Liver (tissue), 9 donors: Measurements from ENCODE around the gene DIAPH2. TPM values are rescaled to one million over a fixed set of nuclear protein-coding genes. Genes with fewer than 3 reads are reported as not detected.

Experiments used
- DNase-seq: peaks from one replicate; pipeline ENCODE4 v3.0.0-alpha.2; 2017; ENCODE audit warnings: low spot score
- H3K27ac ChIP-seq, 2 donors: one replicate each; pipeline ENCODE4 v1.7.0; 2013; ENCODE audit warnings: inconsistent platforms in 2 of 2, low read length in 2 of 2, control low read depth in 1 of 2, low read depth in 1 of 2, mild to moderate bottlenecking in 1 of 2
- H3K27me3 ChIP-seq, 4 donors: one replicate each; pipeline versions ENCODE4 v1.6.1 to v1.7.0; 2013; ENCODE audit warnings: low read length in 3 of 4, inconsistent platforms in 1 of 4, mild to moderate bottlenecking in 1 of 4, moderate library complexity in 1 of 4; ENCODE audit not compliant: control insufficient read depth in 4 of 4, insufficient read depth in 4 of 4
- H3K36me3 ChIP-seq, 4 donors: one replicate each; pipeline versions ENCODE4 v1.6.1 to v1.7.0; 2013; ENCODE audit warnings: low read length in 3 of 4, mild to moderate bottlenecking in 3 of 4, low read depth in 1 of 4, moderate library complexity in 1 of 4; ENCODE audit not compliant: control insufficient read depth in 4 of 4, insufficient read depth in 3 of 4
- H3K4me1 ChIP-seq, 4 donors: one replicate each; pipeline versions ENCODE4 v1.6.1 to v1.7.0; 2013; ENCODE audit warnings: low read length in 3 of 4, mild to moderate bottlenecking in 3 of 4, moderate library complexity in 1 of 4; ENCODE audit not compliant: control insufficient read depth in 4 of 4, insufficient read depth in 4 of 4
- H3K4me3 ChIP-seq, 3 donors: one replicate each; pipeline versions ENCODE4 v1.6.1 to v1.7.0; 2013; ENCODE audit warnings: low read length in 3 of 3, control low read depth in 1 of 3, low read depth in 1 of 3, mild to moderate bottlenecking in 1 of 3
- H3K9ac ChIP-seq, 2 donors: one replicate each; pipeline ENCODE4 v1.7.0; 2013; ENCODE audit warnings: low read length in 2 of 2, mild to moderate bottlenecking in 2 of 2, moderate library complexity in 2 of 2, control low read depth in 1 of 2, low read depth in 1 of 2
- H3K9me3 ChIP-seq, 4 donors: one replicate each; pipeline versions ENCODE4 v1.6.1 to v1.7.0; 2013; ENCODE audit warnings: low read length in 3 of 4; ENCODE audit not compliant: control insufficient read depth in 4 of 4
- EGR1 ChIP-seq, 2 donors: IDR thresholded peaks; 2 replicates each; pipeline ENCODE4 v1.6.1; 2016 to 2018; ENCODE audit warnings: antibody characterized with exemption in 2 of 2, low read depth in 2 of 2
- FOXA1 ChIP-seq: IDR thresholded peaks from 2 replicates; pipeline ENCODE4 v1.6.1; 2016; ENCODE audit warnings: antibody characterized with exemption
- FOXA2 ChIP-seq: IDR thresholded peaks from 2 replicates; pipeline ENCODE4 v1.6.1; 2016; ENCODE audit warnings: antibody characterized with exemption
- GABPA ChIP-seq, 2 donors: IDR thresholded peaks in 1 of 2; conservative IDR thresholded peaks in 1 of 2; 2 replicates each; pipeline ENCODE4 v1.6.1; 2016; ENCODE audit warnings: antibody characterized with exemption in 2 of 2, mild to moderate bottlenecking in 1 of 2, moderate library complexity in 1 of 2
- HNF4A ChIP-seq, 2 donors: conservative IDR thresholded peaks; 2 replicates each; pipeline ENCODE4 v1.6.1; 2016; ENCODE audit warnings: antibody characterized with exemption in 2 of 2, mild to moderate bottlenecking in 2 of 2
- HNF4G ChIP-seq: IDR thresholded peaks from 2 replicates; pipeline ENCODE4 v1.6.1; 2016; ENCODE audit warnings: antibody characterized with exemption
- RAD21 ChIP-seq, 2 donors: IDR thresholded peaks; 2 replicates each; pipeline ENCODE4 v1.6.1; 2016; ENCODE audit warnings: antibody characterized with exemption in 2 of 2, mild to moderate bottlenecking in 2 of 2
- RXRA ChIP-seq, 2 donors: IDR thresholded peaks; 2 replicates each; pipeline ENCODE4 v1.6.1; 2017 to 2018; ENCODE audit warnings: antibody characterized with exemption in 2 of 2, mild to moderate bottlenecking in 1 of 2
- SP1 ChIP-seq: IDR thresholded peaks from 2 replicates; pipeline ENCODE4 v1.6.1; 2018; ENCODE audit warnings: antibody characterized with exemption, mild to moderate bottlenecking
- TAF1 ChIP-seq: conservative IDR thresholded peaks from 2 replicates; pipeline ENCODE4 v1.6.1; 2016; ENCODE audit warnings: antibody characterized with exemption, mild to moderate bottlenecking
- WGBS: extraction: QIAGEN DNeasy Blood & Tissue Kit; methylation state at CpG from one replicate; pipeline ENCODE4 v1.1.7; 2013; 5-methylcytosine and 5-hydroxymethylcytosine counted together
- polyA plus RNA-seq, 2 donors: library from polyadenylated mRNA; stranded (reverse) in 1 of 2; unstranded in 1 of 2; fragments of 200-250 nt in 1 of 2; fragments of >200 nt in 1 of 2; fragmentation: Nextera tagmentation in 1 of 2; extraction: Ambion mirVana in 1 of 2; gene quantifications; one replicate each; pipeline versions ENCODE4 v1.2.1 to v1.2.3, GENCODE V29; 2013 to 2015
- total RNA-seq, 2 donors: library from RNA; depleted of rRNA; stranded (reverse); fragments of >200 nt; gene quantifications; one replicate each; pipeline ENCODE4 v1.2.3, GENCODE V29; 2014
- TF ChIP-seq, protein P1 (sequence below): IDR thresholded peaks from 2 replicates; pipeline ENCODE4 v1.6.1; 2016; ENCODE audit warnings: antibody characterized with exemption
- TF ChIP-seq, protein P2 (sequence below): fragments of 150-350 bp; IDR thresholded peaks from 2 replicates; pipeline ENCODE4 v1.5.1; 2017; ENCODE audit warnings: improper control_type of control experiment, low read depth, low read length; ENCODE audit not compliant: missing input control
- TF ChIP-seq, protein P3 (sequence below): IDR thresholded peaks from 2 replicates; pipeline ENCODE4 v1.6.1; 2016; ENCODE audit warnings: antibody characterized with exemption
- TF ChIP-seq, protein P4 (sequence below): IDR thresholded peaks from 2 replicates; pipeline ENCODE4 v1.6.1; 2016; ENCODE audit warnings: antibody characterized with exemption
- TF ChIP-seq, protein P5 (sequence below): IDR thresholded peaks from 2 replicates; pipeline ENCODE4 v1.6.1; 2016; ENCODE audit warnings: antibody characterized with exemption, mild to moderate bottlenecking
- donor health status: healthy.
- donor health status: healthy.
- donor health status: healthy.
- donor health status: healthy.
- donor health status: healthy.

Gene DIAPH2
- total and polyA plus RNA-seq, 4 donors, result 2.7 to 16.6 (median 5.3) TPM

DNA sequence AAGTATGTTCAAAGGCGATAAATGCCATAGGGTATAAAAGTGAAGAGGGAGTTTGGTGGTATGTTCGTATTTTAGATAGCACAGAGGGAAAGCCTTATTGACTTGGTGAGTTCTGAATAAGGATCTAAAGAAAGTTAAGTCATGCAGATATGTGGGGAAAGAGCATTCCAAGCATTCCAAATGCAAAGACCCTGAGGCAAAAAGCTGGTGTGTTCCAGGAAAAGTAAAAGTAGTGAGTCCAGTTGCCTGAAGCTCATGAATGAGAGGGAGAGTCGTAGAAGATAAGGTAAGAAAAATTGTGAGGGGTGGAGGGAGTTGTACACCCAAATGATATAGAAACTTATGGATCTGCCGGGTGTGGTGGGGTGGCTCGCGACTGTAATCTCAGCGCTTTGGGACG, 625.7 kb downstream of the DIAPH2 start:
- WGBS, result 95% methylated on average over 8 of the region's 8 CpGs
- Histone ChIP-seq H3K27me3 (no peaks in the 10 kb centered on the region), H3K27ac (no peak overlapping the region), H3K4me1 (no peaks in the 10 kb centered on the region), H3K36me3 (no peaks in the 10 kb centered on the region), H3K9ac (no peak overlapping the region), H3K4me3 (no peak overlapping the region), H3K9me3 (no peaks in the 10 kb centered on the region)
- no peak for DNase-seq
- TF ChIP-seq, protein P1, sequence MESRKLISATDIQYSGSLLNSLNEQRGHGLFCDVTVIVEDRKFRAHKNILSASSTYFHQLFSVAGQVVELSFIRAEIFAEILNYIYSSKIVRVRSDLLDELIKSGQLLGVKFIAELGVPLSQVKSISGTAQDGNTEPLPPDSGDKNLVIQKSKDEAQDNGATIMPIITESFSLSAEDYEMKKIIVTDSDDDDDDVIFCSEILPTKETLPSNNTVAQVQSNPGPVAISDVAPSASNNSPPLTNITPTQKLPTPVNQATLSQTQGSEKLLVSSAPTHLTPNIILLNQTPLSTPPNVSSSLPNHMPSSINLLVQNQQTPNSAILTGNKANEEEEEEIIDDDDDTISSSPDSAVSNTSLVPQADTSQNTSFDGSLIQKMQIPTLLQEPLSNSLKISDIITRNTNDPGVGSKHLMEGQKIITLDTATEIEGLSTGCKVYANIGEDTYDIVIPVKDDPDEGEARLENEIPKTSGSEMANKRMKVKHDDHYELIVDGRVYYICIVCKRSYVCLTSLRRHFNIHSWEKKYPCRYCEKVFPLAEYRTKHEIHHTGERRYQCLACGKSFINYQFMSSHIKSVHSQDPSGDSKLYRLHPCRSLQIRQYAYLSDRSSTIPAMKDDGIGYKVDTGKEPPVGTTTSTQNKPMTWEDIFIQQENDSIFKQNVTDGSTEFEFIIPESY, result no peak
- TF ChIP-seq, protein P2, sequence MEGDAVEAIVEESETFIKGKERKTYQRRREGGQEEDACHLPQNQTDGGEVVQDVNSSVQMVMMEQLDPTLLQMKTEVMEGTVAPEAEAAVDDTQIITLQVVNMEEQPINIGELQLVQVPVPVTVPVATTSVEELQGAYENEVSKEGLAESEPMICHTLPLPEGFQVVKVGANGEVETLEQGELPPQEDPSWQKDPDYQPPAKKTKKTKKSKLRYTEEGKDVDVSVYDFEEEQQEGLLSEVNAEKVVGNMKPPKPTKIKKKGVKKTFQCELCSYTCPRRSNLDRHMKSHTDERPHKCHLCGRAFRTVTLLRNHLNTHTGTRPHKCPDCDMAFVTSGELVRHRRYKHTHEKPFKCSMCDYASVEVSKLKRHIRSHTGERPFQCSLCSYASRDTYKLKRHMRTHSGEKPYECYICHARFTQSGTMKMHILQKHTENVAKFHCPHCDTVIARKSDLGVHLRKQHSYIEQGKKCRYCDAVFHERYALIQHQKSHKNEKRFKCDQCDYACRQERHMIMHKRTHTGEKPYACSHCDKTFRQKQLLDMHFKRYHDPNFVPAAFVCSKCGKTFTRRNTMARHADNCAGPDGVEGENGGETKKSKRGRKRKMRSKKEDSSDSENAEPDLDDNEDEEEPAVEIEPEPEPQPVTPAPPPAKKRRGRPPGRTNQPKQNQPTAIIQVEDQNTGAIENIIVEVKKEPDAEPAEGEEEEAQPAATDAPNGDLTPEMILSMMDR, result no peak
- TF ChIP-seq, protein P3, sequence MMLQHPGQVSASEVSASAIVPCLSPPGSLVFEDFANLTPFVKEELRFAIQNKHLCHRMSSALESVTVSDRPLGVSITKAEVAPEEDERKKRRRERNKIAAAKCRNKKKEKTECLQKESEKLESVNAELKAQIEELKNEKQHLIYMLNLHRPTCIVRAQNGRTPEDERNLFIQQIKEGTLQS, result no peak
- TF ChIP-seq RAD21 (IDR thresholded peaks at IDR 0.05) (no peak), SP1 (no peak), RXRA (IDR thresholded peaks at IDR 0.05) (no peak), HNF4G (no peak), GABPA (IDR thresholded peaks at IDR 0.05 in 1 of 2, conservative IDR thresholded peaks at IDR 0.05 in 1 of 2) (no peak), EGR1 (IDR thresholded peaks at IDR 0.05; ENCODE audit: low read depth in 2 of 2) (no peak), FOXA1 (no peak), FOXA2 (no peak), TAF1 (no peak), HNF4A (conservative IDR thresholded peaks at IDR 0.05) (no peak)
- TF ChIP-seq, protein P4, sequence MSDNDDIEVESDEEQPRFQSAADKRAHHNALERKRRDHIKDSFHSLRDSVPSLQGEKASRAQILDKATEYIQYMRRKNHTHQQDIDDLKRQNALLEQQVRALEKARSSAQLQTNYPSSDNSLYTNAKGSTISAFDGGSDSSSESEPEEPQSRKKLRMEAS, result no peak
- TF ChIP-seq, protein P5, sequence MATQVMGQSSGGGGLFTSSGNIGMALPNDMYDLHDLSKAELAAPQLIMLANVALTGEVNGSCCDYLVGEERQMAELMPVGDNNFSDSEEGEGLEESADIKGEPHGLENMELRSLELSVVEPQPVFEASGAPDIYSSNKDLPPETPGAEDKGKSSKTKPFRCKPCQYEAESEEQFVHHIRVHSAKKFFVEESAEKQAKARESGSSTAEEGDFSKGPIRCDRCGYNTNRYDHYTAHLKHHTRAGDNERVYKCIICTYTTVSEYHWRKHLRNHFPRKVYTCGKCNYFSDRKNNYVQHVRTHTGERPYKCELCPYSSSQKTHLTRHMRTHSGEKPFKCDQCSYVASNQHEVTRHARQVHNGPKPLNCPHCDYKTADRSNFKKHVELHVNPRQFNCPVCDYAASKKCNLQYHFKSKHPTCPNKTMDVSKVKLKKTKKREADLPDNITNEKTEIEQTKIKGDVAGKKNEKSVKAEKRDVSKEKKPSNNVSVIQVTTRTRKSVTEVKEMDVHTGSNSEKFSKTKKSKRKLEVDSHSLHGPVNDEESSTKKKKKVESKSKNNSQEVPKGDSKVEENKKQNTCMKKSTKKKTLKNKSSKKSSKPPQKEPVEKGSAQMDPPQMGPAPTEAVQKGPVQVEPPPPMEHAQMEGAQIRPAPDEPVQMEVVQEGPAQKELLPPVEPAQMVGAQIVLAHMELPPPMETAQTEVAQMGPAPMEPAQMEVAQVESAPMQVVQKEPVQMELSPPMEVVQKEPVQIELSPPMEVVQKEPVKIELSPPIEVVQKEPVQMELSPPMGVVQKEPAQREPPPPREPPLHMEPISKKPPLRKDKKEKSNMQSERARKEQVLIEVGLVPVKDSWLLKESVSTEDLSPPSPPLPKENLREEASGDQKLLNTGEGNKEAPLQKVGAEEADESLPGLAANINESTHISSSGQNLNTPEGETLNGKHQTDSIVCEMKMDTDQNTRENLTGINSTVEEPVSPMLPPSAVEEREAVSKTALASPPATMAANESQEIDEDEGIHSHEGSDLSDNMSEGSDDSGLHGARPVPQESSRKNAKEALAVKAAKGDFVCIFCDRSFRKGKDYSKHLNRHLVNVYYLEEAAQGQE, result no peak
